HG03571 (cell line): ENCODE results near the gene ANKRD18B.
"Not testable (repeated sequence)": the region's sequence is repeated elsewhere in the genome, so short reads cannot be mapped to it uniquely, and the experiment has no call there.

Experiments
- ATAC-seq: cut with Tn5 transposase; IDR thresholded peaks from one replicate; pipeline ENCODE4 v1.9.1; 2021; ENCODE audit not compliant: unreplicated experiment

Gene ANKRD18B

GRCh38 chr9:33523397-33524305, at the start of gene ANKRD18B:
TSS of gene ANKRD18B (plus strand) at chr9:33524251. CDS start at chr9:33524490, 239 bp downstream.
- ATAC-seq = not testable (repeated sequence)

- no peak for ATAC-seq
Observed at GRCh38 chr9:33475357-33475756, 48.7 kb upstream of the ANKRD18B start.

DNA sequence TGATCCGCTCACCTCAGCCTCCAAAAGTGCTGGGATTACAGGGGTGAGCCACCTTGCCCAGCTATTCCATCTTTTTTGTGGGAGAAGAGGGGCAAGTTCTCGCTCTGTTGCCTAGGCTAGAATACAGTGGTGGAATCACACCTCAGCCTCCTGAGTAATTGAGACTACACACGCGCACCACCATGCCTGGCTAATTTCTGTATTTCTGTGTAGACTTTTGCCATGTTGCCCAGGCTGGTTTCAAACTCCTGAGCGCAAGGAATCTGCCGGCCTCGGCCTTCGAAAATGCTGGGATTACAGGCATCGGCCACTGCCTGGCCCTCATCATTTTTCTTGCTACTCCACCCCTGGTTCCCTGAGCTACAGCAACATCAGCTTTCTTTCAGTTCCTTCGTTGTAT, 47.5 kb upstream of the ANKRD18B start:
- no peak for ATAC-seq

DNA sequence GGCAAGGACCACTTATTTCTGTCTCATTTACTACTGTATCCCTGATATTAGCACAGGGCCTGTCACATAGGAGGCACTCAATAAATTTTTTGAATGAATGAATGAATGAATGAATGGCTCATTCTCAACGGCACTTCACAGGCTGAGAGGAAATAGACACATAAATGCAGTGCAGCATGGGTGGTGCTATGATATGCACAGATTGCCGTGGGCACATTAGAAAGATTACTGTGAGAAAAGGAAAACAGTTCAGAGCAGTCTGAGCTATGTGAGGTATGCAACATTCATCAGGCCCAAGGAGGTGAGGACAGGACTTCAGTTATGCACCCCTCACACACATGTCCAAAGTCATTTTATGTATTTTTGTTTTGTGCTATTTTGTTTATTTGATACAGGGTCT, 43.9 kb upstream of the ANKRD18B start:
- no peak for ATAC-seq

GRCh38 chr9:33480976-33481375, 43.1 kb upstream of the ANKRD18B start:
- no peak for ATAC-seq

GRCh38 chr9:33485312-33485711, 38.7 kb upstream of the ANKRD18B start:
- not testable (repeated sequence) for ATAC-seq

DNA sequence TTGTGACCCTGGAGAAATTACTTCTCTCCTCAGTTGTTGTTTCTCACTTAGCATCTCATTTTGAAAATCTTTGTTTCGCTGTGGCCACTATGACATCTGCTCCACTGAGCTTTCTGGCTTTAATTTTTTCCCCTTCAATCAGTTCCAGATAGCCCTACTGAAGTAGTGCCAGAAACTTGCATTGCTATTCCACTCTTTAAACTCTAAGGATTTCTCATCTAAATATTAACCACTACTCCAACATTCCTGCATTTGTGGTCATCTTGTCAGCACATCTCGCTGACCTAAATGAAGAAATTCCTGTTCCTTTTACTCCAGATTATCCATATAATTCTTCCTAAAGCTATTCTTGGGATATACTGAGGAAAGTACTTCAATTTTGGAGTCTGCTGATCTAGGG, 35.0 kb upstream of the ANKRD18B start:
- ATAC-seq = no peak

DNA sequence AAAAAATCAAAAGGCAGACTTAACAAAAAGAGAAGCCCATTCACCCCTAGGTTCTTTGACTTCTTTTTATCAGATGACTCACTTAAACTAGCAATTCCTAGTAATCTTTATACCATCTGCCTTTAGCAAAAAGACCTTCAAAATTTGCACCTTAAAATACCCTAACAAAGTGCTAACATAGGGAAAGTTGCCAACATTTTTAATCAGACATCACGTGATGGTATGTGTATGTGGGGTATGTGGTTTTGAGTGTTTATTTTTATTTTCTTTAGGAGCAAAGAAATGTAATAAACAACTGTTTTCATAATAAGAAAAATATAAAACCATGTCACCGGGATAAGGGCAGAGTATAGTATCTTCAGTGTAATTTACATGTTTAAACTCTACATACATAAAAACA, 30.2 kb upstream of the ANKRD18B start:
- ATAC-seq = not testable (repeated sequence)

DNA sequence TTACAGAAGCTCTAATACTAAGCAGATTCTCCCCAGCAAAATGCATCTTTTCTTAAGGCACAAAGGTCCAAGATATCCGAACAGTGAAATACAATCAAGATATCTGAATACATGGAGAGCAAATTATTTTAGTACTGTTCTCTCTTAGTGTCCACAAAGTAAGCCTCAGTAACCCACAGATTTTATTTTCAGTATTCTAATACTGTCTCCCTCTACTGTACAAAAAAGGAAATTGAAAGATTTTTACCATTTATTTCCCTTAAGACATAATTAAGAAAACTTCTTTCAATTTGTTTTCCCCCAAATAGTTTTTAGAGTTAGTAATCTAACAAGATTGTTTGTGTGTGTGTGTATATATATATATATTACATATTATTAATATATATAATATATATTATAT, 25.7 kb upstream of the ANKRD18B start:
- ATAC-seq = no peak

DNA sequence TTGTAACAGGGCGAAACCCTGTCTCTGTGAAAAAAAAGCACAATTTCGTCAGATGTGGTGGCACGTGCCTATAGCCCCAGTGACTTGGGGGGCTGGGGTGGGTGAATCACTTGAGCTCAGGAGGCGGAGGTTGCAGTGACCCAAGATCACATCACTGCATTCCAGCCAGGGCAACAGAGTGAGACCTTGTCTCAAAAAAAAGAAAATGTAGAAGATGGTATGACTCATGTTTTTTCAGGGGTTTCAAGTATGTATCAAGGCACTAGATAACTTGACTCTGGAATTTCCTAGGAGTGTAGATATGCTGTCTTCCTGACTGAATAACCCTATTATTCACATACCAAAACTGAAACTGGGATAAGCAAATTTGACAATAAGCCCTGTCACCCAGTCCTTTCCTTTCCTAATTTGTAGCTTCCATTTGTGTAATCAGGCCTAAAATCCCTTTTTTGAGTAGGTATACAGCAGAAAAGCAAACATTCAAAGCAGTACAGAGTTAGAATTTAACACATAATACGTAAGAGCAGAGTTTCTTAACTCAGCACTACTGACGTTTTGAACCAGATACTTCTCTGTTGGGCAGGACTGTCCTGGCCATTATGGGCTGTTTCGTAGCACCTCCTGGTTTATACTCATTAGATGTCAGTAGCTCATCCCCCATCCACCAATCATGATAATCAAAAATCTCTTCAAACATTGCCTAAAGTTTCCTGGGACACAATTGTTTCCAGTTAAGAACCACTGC, 17.3 kb upstream of the ANKRD18B start:
- ATAC-seq = no peak

GRCh38 chr9:33510262-33511183, 13.5 kb upstream of the ANKRD18B start:
- no peak for ATAC-seq

DNA sequence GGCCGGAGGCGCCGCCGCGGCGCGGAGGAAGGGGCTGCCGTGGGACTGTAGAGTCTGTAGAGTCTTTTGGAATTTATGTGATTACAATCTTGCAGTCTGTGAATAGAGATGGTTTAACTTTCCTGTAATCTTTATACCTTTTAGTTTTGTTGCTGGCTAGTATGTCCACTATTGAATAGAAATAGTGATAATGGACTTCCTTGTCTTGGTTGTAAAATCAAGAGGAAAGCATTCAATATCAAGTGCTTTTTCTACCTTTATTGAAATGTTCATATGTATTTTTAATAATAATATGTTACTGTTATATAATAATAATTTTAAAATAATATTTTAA, 12.9 kb upstream of the ANKRD18B start:
- ATAC-seq = not testable (repeated sequence)

DNA sequence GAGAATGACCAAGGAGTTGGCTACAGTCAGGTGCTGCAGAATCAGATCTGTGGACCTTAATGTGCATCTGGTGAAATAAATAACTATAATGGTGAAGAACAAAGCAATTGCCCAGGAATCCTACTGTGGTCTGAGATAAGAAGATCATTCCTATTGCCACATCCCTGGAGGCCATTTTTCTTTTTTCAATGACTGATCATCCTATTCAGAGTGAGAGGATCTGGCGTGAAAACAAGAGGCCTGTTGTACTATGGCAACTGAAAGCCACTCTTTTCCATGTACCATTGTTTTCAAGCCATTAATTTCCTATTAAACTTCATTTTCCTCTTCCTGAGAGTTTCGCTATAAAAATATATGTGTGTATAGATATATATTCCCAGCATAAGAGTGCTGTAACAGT, 11.5 kb upstream of the ANKRD18B start:
- not testable (repeated sequence) for ATAC-seq

DNA sequence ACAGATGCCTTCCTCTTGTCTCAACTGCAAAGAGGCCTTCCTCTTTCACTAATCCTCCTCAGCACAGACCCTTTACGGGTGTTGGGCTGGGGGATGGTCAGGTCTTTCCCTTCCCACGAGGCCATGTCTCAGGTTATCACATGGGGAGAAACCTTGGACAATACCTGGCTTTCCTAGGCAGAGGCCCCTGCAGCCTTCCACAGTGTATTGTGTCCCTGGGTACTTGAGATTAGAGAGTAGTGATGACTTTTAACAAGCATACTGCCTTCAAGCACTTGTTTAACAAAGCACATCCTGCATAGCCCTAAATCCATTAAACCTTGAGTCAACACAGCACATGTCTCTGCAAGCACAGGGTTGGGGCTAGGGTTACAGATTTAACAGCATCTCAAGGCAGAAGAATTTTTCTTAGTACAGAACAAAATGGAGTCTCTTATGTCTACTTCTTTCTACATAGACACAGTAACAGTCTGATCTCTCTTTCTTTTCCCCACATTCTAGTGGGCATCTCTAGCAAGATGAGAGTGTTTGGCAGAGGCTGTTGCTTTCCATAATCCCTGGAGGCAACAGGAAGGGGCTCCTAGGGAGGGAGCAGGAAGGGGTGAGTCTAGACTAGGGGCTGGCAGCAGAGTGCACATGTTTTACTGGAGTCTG, 8.6 kb upstream of the ANKRD18B start:
- ATAC-seq = not testable (repeated sequence)

GRCh38 chr9:33516397-33516796, 7.7 kb upstream of the ANKRD18B start:
- not testable (repeated sequence) for ATAC-seq

GRCh38 chr9:33517373-33517772, 6.7 kb upstream of the ANKRD18B start:
- ATAC-seq = no peak

DNA sequence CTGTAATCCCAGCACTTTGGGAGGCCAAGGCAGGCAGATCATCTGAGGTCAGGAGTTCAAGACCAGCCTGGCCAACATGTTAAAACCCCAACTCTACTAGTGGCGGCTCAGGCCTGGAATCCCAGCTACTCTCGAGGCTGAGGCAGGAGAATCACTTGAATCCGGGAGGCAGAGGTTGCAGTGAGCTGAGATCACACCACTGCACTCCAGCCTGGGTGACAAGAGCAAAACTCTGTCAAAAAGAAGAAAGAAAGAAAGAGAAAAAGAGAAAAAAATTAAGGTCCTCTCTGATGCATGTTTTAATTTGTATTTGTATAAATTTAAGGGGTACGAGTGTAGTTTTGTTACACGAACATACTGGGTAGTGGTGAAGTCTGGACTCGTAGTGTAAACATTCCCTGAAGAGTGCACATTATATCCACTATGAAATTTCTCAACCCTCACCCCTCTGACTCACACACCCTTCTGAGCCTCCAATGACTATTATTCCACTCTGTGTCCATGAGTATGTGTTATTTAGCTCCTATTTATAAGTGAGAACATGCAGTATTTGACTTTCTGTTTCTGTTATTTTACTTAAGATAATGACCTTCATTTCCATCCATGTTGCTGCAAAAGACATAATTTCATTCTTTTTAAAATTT, 6.0 kb upstream of the ANKRD18B start:
- not testable (repeated sequence) for ATAC-seq

DNA sequence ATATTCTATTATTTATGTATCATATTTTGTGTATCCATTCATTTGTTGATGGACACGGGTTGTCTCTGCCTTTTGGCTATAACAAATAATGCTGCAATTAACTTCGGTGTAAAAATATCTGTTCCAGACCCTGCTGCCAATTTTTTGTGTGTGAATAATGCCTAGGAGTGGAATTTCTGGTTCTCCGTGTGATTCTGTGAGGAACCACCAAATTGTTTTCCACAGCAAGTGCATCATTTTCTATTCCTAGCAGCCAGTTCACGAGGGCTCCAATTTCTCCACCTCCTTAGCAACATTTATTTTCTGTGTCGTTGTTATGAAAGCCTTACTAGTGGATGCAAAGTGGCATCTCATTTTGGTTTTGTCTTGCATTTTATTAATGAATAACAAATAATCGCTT, 2.2 kb upstream of the ANKRD18B start:
- not testable (repeated sequence) for ATAC-seq

DNA sequence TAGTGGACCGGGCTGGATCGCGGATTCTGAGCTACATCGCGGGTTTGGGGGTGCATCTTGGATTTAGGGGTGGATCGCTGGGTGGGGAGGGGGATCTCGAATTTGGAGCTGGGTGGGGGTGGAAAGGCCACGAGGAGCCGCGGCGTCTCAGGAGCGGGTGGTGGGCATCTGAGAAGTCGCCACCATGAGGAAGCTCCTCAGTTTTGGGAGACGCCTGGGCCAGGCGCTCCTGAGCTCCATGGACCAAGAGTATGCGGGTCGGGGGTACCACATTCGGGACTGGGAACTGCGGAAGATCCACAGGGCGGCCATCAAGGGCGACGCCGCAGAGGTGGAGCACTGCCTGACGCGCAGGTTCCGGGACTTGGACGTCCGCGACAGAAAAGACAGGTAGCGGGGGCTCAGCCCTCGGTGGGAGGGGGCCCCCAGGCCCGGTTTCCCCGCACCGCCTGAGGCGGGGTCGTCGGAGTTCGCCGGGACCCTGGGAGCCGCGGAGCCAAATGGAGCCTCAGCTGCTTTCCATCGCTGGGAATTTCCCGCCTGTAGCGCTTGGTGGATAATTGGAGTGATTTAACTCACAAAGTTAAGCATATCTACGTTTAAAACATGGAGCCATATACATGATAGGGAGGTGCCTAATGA, 376 bp downstream of the ANKRD18B start:
- no peak for ATAC-seq

DNA sequence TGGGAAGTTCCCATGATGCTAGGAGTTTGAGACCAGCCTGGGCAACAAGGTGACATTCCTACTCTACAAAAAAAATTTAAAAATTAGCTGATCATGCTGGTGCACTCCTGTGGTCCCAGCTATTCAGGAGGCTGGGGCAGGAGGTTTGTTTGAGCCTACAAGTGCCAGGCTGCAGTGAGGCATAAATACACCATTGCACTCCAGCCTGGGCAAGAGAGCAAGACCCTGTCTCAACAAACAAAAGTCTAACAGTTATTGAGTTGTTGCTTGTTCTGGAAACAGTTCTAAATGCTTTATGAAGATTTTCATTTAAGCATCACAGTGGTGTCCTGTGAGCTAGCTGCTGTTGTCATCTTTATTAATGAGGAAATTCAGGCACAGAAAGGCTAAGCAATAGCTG, 4.0 kb downstream of the ANKRD18B start:
- not testable (repeated sequence) for ATAC-seq
